Testis (tissue), 2 donors: ENCODE results near the gene MAP3K7.

Source experiments
- CTCF ChIP-seq, 3 experiments: fragments of 450-650 bp in 2 of 3; fragments of 200-600 bp in 1 of 3; sonication (generic) in 1 of 3; IDR thresholded peaks; one replicate each; pipeline ENCODE4 v1.5.1; 2016 to 2019; ENCODE audit warnings: antibody characterized with exemption in 3 of 3, mild to moderate bottlenecking in 2 of 3, moderate library complexity in 1 of 3
- POLR2A ChIP-seq: fragments of 450-650 bp; IDR thresholded peaks from one replicate; pipeline ENCODE4 v1.6.1; 2017; ENCODE audit warnings: antibody characterized with exemption, mild to moderate bottlenecking, moderate library complexity

- TF ChIP-seq CTCF (IDR thresholded peaks at IDR 0.05) (no peak), POLR2A (no peak)
These were observed 19.0 kb upstream of the MAP3K7 start for GRCh38 chr6:90605749-90606340.
